KMS-11 (cell line): Measurements from ENCODE around the gene FPGS.

ENCODE experiments used
- H2AFZ ChIP-seq: fragments of 200-600 bp; sonication (generic); 2 replicates; pipeline ENCODE4 v1.6.1; 2016; ENCODE audit warnings: antibody characterized with exemption, mixed run types, low read depth
- H3K27ac ChIP-seq: fragments of 200-600 bp; sonication (generic); 2 replicates; pipeline ENCODE4 v1.6.1; 2016; ENCODE audit warnings: mild to moderate bottlenecking, mixed run types
- H3K27me3 ChIP-seq: fragments of 200-600 bp; sonication (generic); 2 replicates; pipeline ENCODE4 v1.6.1; 2017; ENCODE audit warnings: mild to moderate bottlenecking, low read depth, mixed run types, moderate library complexity; ENCODE audit not compliant: insufficient read depth
- H3K36me3 ChIP-seq: fragments of 200-600 bp; sonication (generic); 2 replicates; pipeline ENCODE4 v1.6.1; 2017; ENCODE audit warnings: mild to moderate bottlenecking, mixed run types; ENCODE audit not compliant: insufficient read depth
- H3K4me1 ChIP-seq: fragments of 200-600 bp; sonication (generic); 2 replicates; pipeline ENCODE4 v1.6.1; 2016; ENCODE audit warnings: mild to moderate bottlenecking, low read depth, mixed run types; ENCODE audit not compliant: poor library complexity, severe bottlenecking
- H3K4me2 ChIP-seq: fragments of 200-600 bp; sonication (generic); 2 replicates; pipeline ENCODE4 v1.7.0; 2016; ENCODE audit warnings: mild to moderate bottlenecking, mixed run types
- H3K4me3 ChIP-seq: fragments of 200-600 bp; sonication (generic); IDR thresholded peaks from 2 replicates; pipeline ENCODE4 v1.6.1; 2017; ENCODE audit warnings: low read depth, low read length, mixed read lengths; ENCODE audit not compliant: insufficient read depth
- H3K79me2 ChIP-seq: fragments of 200-600 bp; sonication (generic); 2 replicates; pipeline ENCODE4 v1.6.1; 2016; ENCODE audit warnings: low read depth, mixed run types; ENCODE audit not compliant: insufficient read depth
- H3K9ac ChIP-seq: fragments of 200-600 bp; sonication (generic); 2 replicates; pipeline ENCODE4 v1.6.1; 2016; ENCODE audit warnings: mild to moderate bottlenecking, mixed run types
- H4K20me1 ChIP-seq: fragments of 200-600 bp; sonication (generic); 2 replicates; pipeline ENCODE4 v1.6.1; 2016; ENCODE audit warnings: mild to moderate bottlenecking, mixed run types; ENCODE audit not compliant: insufficient read depth
- CTCF ChIP-seq: fragments of 200-600 bp; sonication (generic); conservative IDR thresholded peaks from 2 replicates; pipeline ENCODE4 v1.6.1; 2017; ENCODE audit warnings: low read depth, mild to moderate bottlenecking, antibody characterized with exemption, low read length, moderate library complexity, mixed read lengths

The FPGS gene

DNA sequence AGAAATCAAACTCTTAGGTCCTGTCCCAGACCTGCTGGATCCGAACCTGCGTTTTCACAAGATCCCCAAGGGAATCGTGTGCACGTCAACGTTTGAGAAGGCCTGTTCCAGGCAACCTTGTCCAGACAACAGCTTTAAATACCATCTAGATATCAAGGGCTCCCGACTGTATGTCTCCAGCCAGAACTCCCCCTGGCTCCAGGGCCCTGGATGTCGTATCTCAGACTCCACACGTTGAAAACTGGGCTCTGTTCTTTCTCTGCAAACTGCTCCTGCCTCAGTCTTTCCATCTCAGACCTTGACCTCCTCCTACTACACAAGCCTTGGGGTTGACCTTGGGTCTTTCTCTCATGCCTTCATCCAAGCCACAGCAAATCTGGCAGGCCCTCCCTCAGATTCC is 57.6 kb downstream of the FPGS start:
- Histone ChIP-seq H2AFZ (no peak overlapping the region), H3K4me2 (no peak overlapping the region), H4K20me1 (no peaks in the 10 kb centered on the region), H3K36me3 (no peaks in the 10 kb centered on the region), H3K4me1 (no peaks in the 10 kb centered on the region), H3K27me3 (no peaks in the 10 kb centered on the region), H3K4me3 (no peak overlapping the region), H3K79me2 (no peaks in the 10 kb centered on the region), H3K27ac (no peak overlapping the region), H3K9ac (no peak overlapping the region)
- no peak for TF ChIP-seq CTCF

GRCh38 chr9:127860779-127861178 is 58.1 kb downstream of the FPGS start:
- no peaks in the 10 kb centered on the region for H3K36me3 ChIP-seq
- no peak overlapping the region for H3K27ac ChIP-seq
- no peak for TF ChIP-seq CTCF
- no peaks in the 10 kb centered on the region for H4K20me1 ChIP-seq
- no peak overlapping the region for H3K4me2 ChIP-seq
- no peak overlapping the region for H2AFZ ChIP-seq
- no peaks in the 10 kb centered on the region for H3K27me3 ChIP-seq
- H3K4me3 ChIP-seq, result no peak overlapping the region
- H3K4me1 ChIP-seq, result no peaks in the 10 kb centered on the region
- H3K79me2 ChIP-seq, result no peaks in the 10 kb centered on the region
- no peak overlapping the region for H3K9ac ChIP-seq

DNA sequence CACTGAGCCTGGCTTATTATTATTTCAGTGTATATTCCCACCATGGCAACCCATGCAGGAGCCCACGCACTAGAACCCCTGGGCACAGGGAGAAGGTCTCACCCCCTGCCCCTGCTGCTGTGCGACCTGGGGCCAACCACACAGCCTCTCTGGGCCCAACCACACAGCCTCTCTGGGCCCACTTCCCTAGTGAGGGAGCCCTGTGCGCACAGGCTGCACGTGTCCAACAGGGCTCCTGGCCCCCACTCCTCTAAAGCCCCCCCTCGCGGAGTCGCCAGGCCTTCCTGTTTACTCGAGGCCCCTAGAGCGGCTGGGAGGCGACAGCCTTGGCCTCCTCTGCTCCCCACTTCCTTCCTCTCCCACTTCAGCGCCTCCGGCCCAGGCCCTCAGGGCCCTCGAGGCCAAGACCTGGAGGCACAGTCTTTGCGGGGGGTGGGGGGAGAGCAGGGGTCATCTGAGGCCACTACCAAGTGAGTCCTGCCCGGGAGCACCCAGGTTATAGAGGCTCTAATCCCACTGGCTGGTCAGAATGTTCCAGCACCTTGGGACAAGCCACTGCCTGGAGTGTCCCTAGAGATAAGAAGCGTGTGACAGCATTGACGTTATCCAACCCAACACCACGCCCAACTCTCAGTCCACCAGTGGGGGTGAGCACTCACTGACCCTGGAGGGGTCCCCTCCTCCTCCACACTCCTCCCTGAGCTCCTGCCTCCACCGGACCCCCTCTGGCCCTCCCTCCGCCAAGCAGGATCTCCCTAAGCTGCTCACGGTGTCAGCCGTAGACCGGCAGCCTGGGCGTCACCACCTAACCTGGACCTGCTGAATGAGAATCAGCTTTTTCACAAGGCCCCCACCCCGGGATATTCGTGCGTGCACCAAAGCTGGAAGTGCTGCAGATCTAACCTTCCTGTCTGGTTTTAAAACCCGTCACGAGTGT is 59.7 kb downstream of the FPGS start:
- H3K4me1 ChIP-seq, result no peaks in the 10 kb centered on the region
- H3K27ac ChIP-seq, result no peak overlapping the region
- H2AFZ ChIP-seq, result no peak overlapping the region
- H3K27me3 ChIP-seq, result no peaks in the 10 kb centered on the region
- no peaks in the 10 kb centered on the region for H4K20me1 ChIP-seq
- no peak overlapping the region for H3K9ac ChIP-seq
- no peaks in the 10 kb centered on the region for H3K79me2 ChIP-seq
- no peak for TF ChIP-seq CTCF
- no peak overlapping the region for H3K4me3 ChIP-seq
- no peaks in the 10 kb centered on the region for H3K36me3 ChIP-seq
- no peak overlapping the region for H3K4me2 ChIP-seq

DNA sequence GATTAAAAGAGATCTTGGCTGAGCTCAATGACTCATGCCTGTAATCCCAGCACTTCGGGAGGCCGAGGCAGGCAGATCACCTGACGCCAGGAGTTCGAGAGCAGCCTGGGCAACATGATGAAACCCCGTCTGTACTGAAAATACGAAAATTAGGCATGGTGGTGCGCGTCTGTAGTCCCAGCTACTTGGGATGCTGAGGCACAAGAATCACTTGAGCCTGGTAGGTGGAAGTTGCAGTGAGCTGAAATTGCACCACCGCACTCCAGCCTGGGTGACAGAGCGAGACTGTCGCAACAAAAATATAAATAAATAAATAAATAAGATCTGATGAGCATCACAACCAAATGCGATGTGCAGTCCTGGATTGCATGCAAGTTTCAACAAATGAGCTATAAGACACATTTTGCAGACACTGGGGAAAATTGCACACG is 60.5 kb downstream of the FPGS start:
- Histone ChIP-seq H3K27me3 (no peaks in the 10 kb centered on the region), H3K79me2 (no peaks in the 10 kb centered on the region), H3K36me3 (no peaks in the 10 kb centered on the region), H3K9ac (no peak overlapping the region), H3K4me1 (no peaks in the 10 kb centered on the region), H4K20me1 (no peaks in the 10 kb centered on the region), H2AFZ (no peak overlapping the region), H3K27ac (no peak overlapping the region), H3K4me3 (no peak overlapping the region), H3K4me2 (no peak overlapping the region)
- no peak for TF ChIP-seq CTCF
